A549 (cell line): ENCODE data around the gene C8B. TPM values are rescaled to one million over a fixed set of nuclear protein-coding genes. Genes with fewer than 3 reads are reported as not detected.

Experiments
- ATAC-seq, 2 experiments: fragments of 200-7000 bp in 1 of 2; fragments of >200 bp in 1 of 2; cut with Nextera tagmentation in 1 of 2; cut with Tn5 transposase in 1 of 2; 3 replicates each; pipeline versions ENCODE4 v1.8.0 to v1.9.1; 2018 to 2020; ENCODE audit warnings: mild to moderate bottlenecking in 1 of 2, moderate library complexity in 1 of 2
- CTCF ChIA-PET: fragments of 300-600 bp; sonication (Branson Sonifier 250); formaldehyde crosslinking; extraction: SDS; loops from one replicate; lab custom pipeline; 2021; ENCODE audit warnings: antibody characterized with exemption, inconsistent platforms; lab: Yijun Ruan, JAX
- POLR2A ChIA-PET: fragments of 350-600 bp; formaldehyde crosslinking; extraction: SDS; loops from one replicate; lab custom pipeline; 2021; ENCODE audit warnings: antibody characterized with exemption, inconsistent platforms; lab: Yijun Ruan, JAX
- DNase-seq, 2 experiments: peaks; one replicate each; pipeline versions ENCODE4 v3.0.0 to v3.0.0-alpha.2; 2011 to 2016; ENCODE audit warnings: low read depth in 1 of 2, low spot score in 1 of 2
- FAIRE-seq: peaks from 2 replicates; lab custom pipeline; 2011; peaks lifted over from hg19 to GRCh38; lab: Jason Lieb, UNC
- H3K27ac ChIP-seq, 2 experiments: fragments of >200 bp; sonication (Bioruptor Twin); formaldehyde crosslinking; 3 replicates each; pipeline ENCODE4 v1.5.1; 2016 to 2017
- H3K4me1 ChIP-seq: fragments of >200 bp; sonication (Bioruptor Twin); formaldehyde crosslinking; 3 replicates; pipeline ENCODE4 v1.6.1; 2016
- H3K4me2 ChIP-seq: fragments of >200 bp; sonication (Bioruptor Twin); formaldehyde crosslinking; 3 replicates; pipeline ENCODE4 v1.6.1; 2016
- H3K4me3 ChIP-seq: fragments of >200 bp; sonication (Bioruptor Twin); formaldehyde crosslinking; 3 replicates; pipeline ENCODE4 v1.5.1; 2016
- H3K9me3 ChIP-seq: fragments of >200 bp; sonication (Bioruptor Twin); formaldehyde crosslinking; 3 replicates; pipeline ENCODE4 v1.6.1; 2016
- CEBPB ChIP-seq, 2 experiments: fragments of >200 bp in 1 of 2; sonication (Bioruptor Twin) in 1 of 2; formaldehyde crosslinking in 1 of 2; IDR thresholded peaks; 2 replicates each; pipeline ENCODE4 v1.6.1; 2012 to 2016
- EHMT2 ChIP-seq: fragments of 200-600 bp; sonication (generic); IDR thresholded peaks from 2 replicates; pipeline ENCODE4 v1.6.1; 2016; ENCODE audit warnings: antibody characterized with exemption, low read depth, mild to moderate bottlenecking, moderate library complexity
- EP300 ChIP-seq, 2 experiments: fragments of >200 bp; sonication (Bioruptor Twin); formaldehyde crosslinking; IDR thresholded peaks; 2 replicates in 1 of 2; 3 replicates in 1 of 2; pipeline ENCODE4 v1.6.1; 2016 to 2017
- ESRRA ChIP-seq: fragments of 150-350 bp; IDR thresholded peaks from 2 replicates; pipeline ENCODE4 v1.6.1; 2014; ENCODE audit warnings: mild to moderate bottlenecking, low read length, borderline replicate concordance
- HDAC2 ChIP-seq: fragments of 200-600 bp; sonication (generic); IDR thresholded peaks from 2 replicates; pipeline ENCODE4 v1.6.1; 2016
- HEYL ChIP-seq: fragments of 250-450 bp; sonication (Bioruptor Pico); IDR thresholded peaks from 2 replicates; pipeline ENCODE4 v1.8.0; 2021; ENCODE audit warnings: mild to moderate bottlenecking, moderate library complexity
- JUN ChIP-seq, 2 experiments: fragments of >200 bp; sonication (Bioruptor Twin); formaldehyde crosslinking; IDR thresholded peaks; 2 replicates in 1 of 2; 3 replicates in 1 of 2; pipeline ENCODE4 v1.6.1; 2016 to 2017
- JUNB ChIP-seq: fragments of >200 bp; sonication (Bioruptor Twin); formaldehyde crosslinking; IDR thresholded peaks from 2 replicates; pipeline ENCODE4 v1.6.1; 2016
- KDM1A ChIP-seq: fragments of 200-600 bp; sonication (generic); IDR thresholded peaks from 2 replicates; pipeline ENCODE4 v1.6.1; 2016; ENCODE audit warnings: low read depth, mild to moderate bottlenecking
- KDM5A ChIP-seq: fragments of 200-600 bp; sonication (generic); IDR thresholded peaks from 2 replicates; pipeline ENCODE4 v1.6.1; 2016; ENCODE audit warnings: antibody characterized with exemption, mild to moderate bottlenecking
- MAZ ChIP-seq: fragments of 150-350 bp; IDR thresholded peaks from 2 replicates; pipeline ENCODE4 v1.6.1; 2014; ENCODE audit warnings: antibody characterized with exemption, low read depth, low read length, borderline replicate concordance
- MYC ChIP-seq: IDR thresholded peaks from 2 replicates; pipeline ENCODE4 v1.6.1; 2012; ENCODE audit warnings: mild to moderate bottlenecking, inconsistent platforms, low read length, improper control_type of control experiment, borderline replicate concordance
- NFE2L2 ChIP-seq: fragments of 150-350 bp; conservative IDR thresholded peaks from 2 replicates; pipeline ENCODE4 v1.6.1; 2014; ENCODE audit warnings: low read length
- POLR2AphosphoS2 ChIP-seq: conservative IDR thresholded peaks from 2 replicates; pipeline ENCODE4 v1.6.1; 2012; ENCODE audit warnings: low read length, improper control_type of control experiment, inconsistent platforms
- RARB ChIP-seq: fragments of 250-450 bp; sonication (Bioruptor Pico); IDR thresholded peaks from 2 replicates; pipeline ENCODE4 v1.8.0; 2021; ENCODE audit warnings: mild to moderate bottlenecking, moderate library complexity
- RFX5 ChIP-seq: fragments of 450-650 bp; IDR thresholded peaks from 2 replicates; pipeline ENCODE4 v1.7.1; 2014; ENCODE audit warnings: antibody characterized with exemption, mild to moderate bottlenecking, moderate library complexity
- RNF2 ChIP-seq: fragments of 200-600 bp; sonication (generic); IDR thresholded peaks from 2 replicates; pipeline ENCODE4 v1.6.1; 2016; ENCODE audit warnings: low read depth, mild to moderate bottlenecking, antibody characterized with exemption, moderate library complexity, borderline replicate concordance
- TFCP2L1 ChIP-seq: fragments of 250-450 bp; sonication (Bioruptor Pico); IDR thresholded peaks from 2 replicates; pipeline ENCODE4 v1.5.0; 2021; ENCODE audit warnings: mild to moderate bottlenecking
- ZC3H11A ChIP-seq: fragments of 450-650 bp; IDR thresholded peaks from 2 replicates; pipeline ENCODE4 v1.6.1; 2014; ENCODE audit warnings: antibody characterized with exemption, mild to moderate bottlenecking
- ZFP36 ChIP-seq: fragments of 450-650 bp; IDR thresholded peaks from 2 replicates; pipeline ENCODE4 v1.6.1; 2014; ENCODE audit warnings: borderline replicate concordance; ENCODE audit not compliant: partially characterized antibody
- WGBS: methylation state at CpG from one replicate; pipeline ENCODE4 v1.1.6; 2017; ENCODE audit errors: missing lambda C conversion rate; 5-methylcytosine and 5-hydroxymethylcytosine counted together
- polyA plus RNA-seq, 4 experiments: library from polyadenylated mRNA; depleted of rRNA in 3 of 4; stranded (reverse); fragments of >200 nt; fragmentation: RNase III in 1 of 4; extraction: RNeasy Plus Mini Kit Qiagen cat#74134 plus additional on column Dnase treatment in 1 of 4; gene quantifications; 2 replicates in 3 of 4; 3 replicates in 1 of 4; pipeline ENCODE4 v1.2.3, GENCODE V29; 2011 to 2017
- TF ChIP-seq, protein P1 (sequence below): fragments of 150-350 bp; IDR thresholded peaks from 2 replicates; pipeline ENCODE4 v1.6.1; 2014; ENCODE audit warnings: low read depth, mild to moderate bottlenecking, low read length
- TF ChIP-seq, protein P2 (sequence below): fragments of 250-450 bp; sonication (Bioruptor Pico); IDR thresholded peaks from 2 replicates; pipeline ENCODE4 v1.5.0; 2021; ENCODE audit warnings: mild to moderate bottlenecking, moderate library complexity, borderline replicate concordance
- TF ChIP-seq, protein P3 (sequence below): fragments of >200 bp; sonication (Bioruptor Twin); formaldehyde crosslinking; IDR thresholded peaks from 2 replicates; pipeline ENCODE4 v1.6.1; 2016

The C8B gene
- polyA plus RNA-seq, 2 of the 4 experiments (the other 2 are of a cell fraction): not detected

DNA sequence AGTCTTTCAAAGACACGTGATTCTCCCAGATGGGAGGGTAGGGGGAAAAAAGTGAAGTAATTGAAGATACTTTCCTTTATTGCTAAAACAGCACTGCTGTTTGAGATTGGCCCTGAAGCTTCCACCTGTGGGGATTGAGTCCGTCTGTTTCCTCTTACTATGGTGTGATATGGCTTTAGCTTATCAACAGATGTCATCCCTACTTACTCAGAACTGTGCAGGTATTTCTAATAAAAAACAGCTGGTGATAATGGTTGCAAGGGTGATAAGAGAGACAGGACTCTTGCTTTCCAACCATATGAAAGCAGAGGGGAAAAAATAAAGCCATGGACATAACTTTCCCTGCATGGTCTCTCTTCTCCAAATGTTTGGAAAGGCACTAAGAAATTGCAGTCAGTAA is 41.7 kb upstream of the C8B start:
- FAIRE-seq (no peak), ATAC-seq (no peak), DNase-seq (no peak)
- no peak for TF ChIP-seq MAZ
- TF ChIP-seq CEBPB (IDR thresholded peaks at IDR 0.05): no peak
- TF ChIP-seq, protein P1, sequence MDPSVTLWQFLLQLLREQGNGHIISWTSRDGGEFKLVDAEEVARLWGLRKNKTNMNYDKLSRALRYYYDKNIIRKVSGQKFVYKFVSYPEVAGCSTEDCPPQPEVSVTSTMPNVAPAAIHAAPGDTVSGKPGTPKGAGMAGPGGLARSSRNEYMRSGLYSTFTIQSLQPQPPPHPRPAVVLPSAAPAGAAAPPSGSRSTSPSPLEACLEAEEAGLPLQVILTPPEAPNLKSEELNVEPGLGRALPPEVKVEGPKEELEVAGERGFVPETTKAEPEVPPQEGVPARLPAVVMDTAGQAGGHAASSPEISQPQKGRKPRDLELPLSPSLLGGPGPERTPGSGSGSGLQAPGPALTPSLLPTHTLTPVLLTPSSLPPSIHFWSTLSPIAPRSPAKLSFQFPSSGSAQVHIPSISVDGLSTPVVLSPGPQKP: no peak
- no peak for TF ChIP-seq KDM5A
- no peak for TF ChIP-seq JUN (IDR thresholded peaks at IDR 0.05)
- TF ChIP-seq, protein P2, sequence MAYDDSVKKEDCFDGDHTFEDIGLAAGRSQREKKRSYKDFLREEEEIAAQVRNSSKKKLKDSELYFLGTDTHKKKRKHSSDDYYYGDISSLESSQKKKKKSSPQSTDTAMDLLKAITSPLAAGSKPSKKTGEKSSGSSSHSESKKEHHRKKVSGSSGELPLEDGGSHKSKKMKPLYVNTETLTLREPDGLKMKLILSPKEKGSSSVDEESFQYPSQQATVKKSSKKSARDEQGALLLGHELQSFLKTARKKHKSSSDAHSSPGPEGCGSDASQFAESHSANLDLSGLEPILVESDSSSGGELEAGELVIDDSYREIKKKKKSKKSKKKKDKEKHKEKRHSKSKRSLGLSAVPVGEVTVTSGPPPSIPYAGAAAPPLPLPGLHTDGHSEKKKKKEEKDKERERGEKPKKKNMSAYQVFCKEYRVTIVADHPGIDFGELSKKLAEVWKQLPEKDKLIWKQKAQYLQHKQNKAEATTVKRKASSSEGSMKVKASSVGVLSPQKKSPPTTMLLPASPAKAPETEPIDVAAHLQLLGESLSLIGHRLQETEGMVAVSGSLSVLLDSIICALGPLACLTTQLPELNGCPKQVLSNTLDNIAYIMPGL (CRISPR knock-in tag): no peak
- no peak for TF ChIP-seq NFE2L2
- TF ChIP-seq POLR2AphosphoS2: no peak
- no peak for TF ChIP-seq ZFP36
- TF ChIP-seq MYC: no peak
- no peak for TF ChIP-seq RARB (CRISPR knock-in tag)
- TF ChIP-seq EHMT2: no peak
- TF ChIP-seq KDM1A: no peak
- no peak for TF ChIP-seq JUNB
- TF ChIP-seq HDAC2: no peak
- TF ChIP-seq TFCP2L1 (CRISPR knock-in tag): no peak
- TF ChIP-seq ESRRA: no peak
- H3K9me3 ChIP-seq: no peaks in the 10 kb centered on the region
- no peak overlapping the region for H3K4me3 ChIP-seq
- no peaks in the 10 kb centered on the region for H3K4me1 ChIP-seq
- 2% methylated on average over 2 of the region's 2 CpGs for WGBS
- H3K27ac ChIP-seq: no peak overlapping the region
- H3K4me2 ChIP-seq: no peak overlapping the region
- POLR2A ChIA-PET: no interaction called here
- CTCF ChIA-PET: no interaction called here

DNA sequence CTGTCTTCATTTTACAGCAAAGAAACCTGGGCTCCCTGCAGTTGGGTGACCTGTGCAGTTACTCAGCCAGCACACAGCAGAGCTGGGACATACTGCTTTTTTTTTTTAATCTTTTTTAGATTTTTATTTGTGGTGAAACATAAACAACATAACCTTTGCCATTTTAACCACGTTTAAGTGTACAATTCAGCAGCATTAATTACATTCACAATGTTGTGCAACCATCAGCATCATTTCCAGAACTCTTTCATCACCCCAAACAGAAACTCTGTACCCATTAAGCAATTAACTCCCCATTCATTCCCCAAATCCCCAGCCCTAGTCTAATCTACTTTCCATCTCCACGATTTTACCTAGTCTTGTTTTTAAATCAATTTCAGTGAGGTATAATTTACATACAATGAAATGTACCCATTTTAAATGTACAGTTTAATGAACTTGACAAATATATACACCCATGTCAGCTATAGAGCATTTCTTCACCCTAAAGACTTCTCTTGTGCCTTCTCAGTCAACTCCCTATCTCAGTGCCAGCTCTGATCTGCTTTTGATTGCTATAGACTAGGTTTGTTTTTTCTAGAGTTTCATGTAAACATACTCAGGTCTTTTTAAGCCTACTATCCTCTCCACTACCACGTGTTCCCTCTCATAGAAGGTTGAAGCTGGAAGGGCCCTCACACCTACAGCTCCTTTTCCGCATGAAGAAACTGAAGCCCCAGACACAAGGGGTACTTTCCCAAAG is 37.8 kb upstream of the C8B start:
- ChIA-PET CTCF (interaction anchor here (1.7 kb wide), 1 partner anchor 35 kb away, joined by 7 read pairs; no protein-coding TSS in a partner anchor), POLR2A (no interaction called here)
- Histone ChIP-seq H3K27ac (no peak overlapping the region), H3K4me3 (no peak overlapping the region), H3K4me2 (no peak overlapping the region), H3K4me1 (no peaks in the 10 kb centered on the region), H3K9me3 (no peaks in the 10 kb centered on the region)
- WGBS: 19% methylated on average over 4 of the region's 4 CpGs
- no peak for FAIRE-seq
- ATAC-seq: no peak
- DNase-seq: no peak
- TF ChIP-seq, protein P2 (CRISPR knock-in tag): no peak
- TF ChIP-seq RFX5: no peak
- no peak for TF ChIP-seq RNF2
- TF ChIP-seq EP300 (IDR thresholded peaks at IDR 0.05): no peak
- no peak for TF ChIP-seq ZC3H11A
- TF ChIP-seq JUN (IDR thresholded peaks at IDR 0.05): no peak
- TF ChIP-seq, protein P3, sequence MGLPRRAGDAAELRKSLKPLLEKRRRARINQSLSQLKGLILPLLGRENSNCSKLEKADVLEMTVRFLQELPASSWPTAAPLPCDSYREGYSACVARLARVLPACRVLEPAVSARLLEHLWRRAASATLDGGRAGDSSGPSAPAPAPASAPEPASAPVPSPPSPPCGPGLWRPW: no peak
- TF ChIP-seq HEYL (CRISPR knock-in tag): no peak
